ENCODE results near the gene CRB2. TPM values are rescaled to one million over a fixed set of nuclear protein-coding genes. Genes with fewer than 3 reads are reported as not detected.

The CRB2 gene
- total RNA-seq, 2 experiments from 2014 or later, result 0.09 TPM; not detected in 1

GRCh38 chr9:123359106-123359505, 3.1 kb downstream of the CRB2 start:
- H3K36me3 Mint-ChIP-seq (ENCODE audit: low read depth), result no peaks in the 10 kb centered on the region
- CTCF ChIA-PET, result interaction anchor here (1.4 kb wide), 1 partner anchor 10 kb away, joined by 8 read pairs; no protein-coding TSS in a partner anchor
- no peak overlapping the region for H3K4me3 Mint-ChIP-seq
- POLR2A ChIA-PET, result interaction anchor here (1.1 kb wide), 1 partner anchor 19 kb away, joined by 3 read pairs; no protein-coding TSS in a partner anchor
- ATAC-seq (no peak), DNase-seq (no peak)
- intact Hi-C loops (cut with micrococcal nuclease), result no loop called here
- no peak for TF ChIP-seq CTCF (IDR thresholded peaks at IDR 0.05)
- no peaks in the 10 kb centered on the region for H3K9me3 Mint-ChIP-seq
- H3K27ac Mint-ChIP-seq, result no peak overlapping the region
- peaks cover 1% of the 10 kb centered on the region for H3K27me3 Mint-ChIP-seq
- peaks cover 14% of the 10 kb centered on the region for H3K4me1 Mint-ChIP-seq (ENCODE audit: low read depth)

- intact Hi-C loops (cut with micrococcal nuclease), result no loop called here
- Mint-ChIP-seq H3K36me3 (ENCODE audit: low read depth) (no peaks in the 10 kb centered on the region), H3K27ac (no peak overlapping the region), H3K27me3 (peaks cover 2% of the 10 kb centered on the region), H3K4me3 (no peak overlapping the region), H3K9me3 (no peaks in the 10 kb centered on the region), H3K4me1 (ENCODE audit: low read depth) (peaks cover 13% of the 10 kb centered on the region)
- TF ChIP-seq CTCF (IDR thresholded peaks at IDR 0.05), result no peak
- ChIA-PET POLR2A (interaction anchor here (1.1 kb wide), 1 partner anchor 20 kb away, joined by 3 read pairs; no protein-coding TSS in a partner anchor), CTCF (interaction anchor here (1.4 to 1.8 kb wide), 2 partner anchors 10 to 27 kb away, joined by 8 to 9 read pairs; no protein-coding TSS in a partner anchor)
- DNase-seq, result no peak
- no peak for ATAC-seq
Observed at GRCh38 chr9:123359546-123359945, 3.5 kb downstream of the CRB2 start.

DNA sequence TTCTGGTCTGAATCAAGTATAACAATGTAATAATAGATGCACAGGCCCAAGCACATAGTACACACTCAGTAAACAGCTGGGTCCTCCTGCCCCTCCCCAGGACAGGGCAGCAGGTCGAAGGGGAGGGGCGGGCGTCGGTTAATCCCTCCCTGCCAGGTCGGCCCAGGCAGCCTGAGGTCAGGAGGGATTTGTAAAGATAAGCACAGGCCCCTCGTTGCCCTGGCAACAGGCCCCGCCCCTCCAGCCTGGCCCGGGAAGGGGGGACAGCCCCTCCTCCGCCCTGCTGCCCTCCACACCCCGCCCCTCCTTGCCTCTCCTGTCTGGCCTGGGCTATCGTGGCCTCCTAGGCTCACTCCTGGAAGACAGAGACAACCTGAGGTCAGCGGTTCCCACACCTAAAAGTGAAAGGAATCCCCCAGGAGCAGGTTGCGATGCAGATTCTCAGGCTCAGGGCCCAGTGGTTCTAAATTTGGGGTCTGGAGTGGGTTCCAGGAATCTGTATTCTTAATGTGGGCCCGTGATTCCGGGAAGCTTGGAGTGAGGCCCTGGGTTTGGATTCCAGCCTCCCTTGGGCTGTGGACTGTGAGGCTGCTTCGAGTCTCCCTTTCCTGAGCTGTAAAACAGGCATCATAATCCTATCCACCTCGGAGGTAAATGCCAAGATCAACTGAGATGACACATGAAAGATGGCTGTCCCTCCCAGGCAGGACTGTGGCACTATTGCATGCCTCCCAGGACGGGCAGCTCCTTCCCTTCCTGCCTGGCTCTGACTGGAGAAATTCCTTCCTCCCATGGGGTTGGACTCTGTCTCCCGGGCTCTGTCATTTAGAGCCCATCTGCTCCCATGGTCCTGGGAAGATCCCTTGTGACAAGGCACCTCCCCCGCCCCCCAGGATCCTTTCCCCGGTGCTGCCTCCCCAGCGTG, 4.4 kb downstream of the CRB2 start:
- no peak overlapping the region for H3K4me3 Mint-ChIP-seq
- H3K27me3 Mint-ChIP-seq, result peaks cover 6% of the 10 kb centered on the region
- CTCF ChIA-PET, result interaction anchor here (1.8 to 2.1 kb wide), 2 partner anchors 10 to 26 kb away, joined by 8 to 9 read pairs; no protein-coding TSS in a partner anchor
- H3K27ac Mint-ChIP-seq, result no peak overlapping the region
- POLR2A ChIA-PET, result interaction anchor here (1.1 kb wide), 1 partner anchor 21 kb away, joined by 3 read pairs; no protein-coding TSS in a partner anchor
- intact Hi-C loops (cut with micrococcal nuclease), result no loop called here
- no peaks in the 10 kb centered on the region for H3K36me3 Mint-ChIP-seq (ENCODE audit: low read depth)
- H3K9me3 Mint-ChIP-seq, result no peaks in the 10 kb centered on the region
- ATAC-seq, result peak; percentile 82
- DNase-seq, result peak; percentile 80
- peaks cover 13% of the 10 kb centered on the region for H3K4me1 Mint-ChIP-seq (ENCODE audit: low read depth)
- TF ChIP-seq CTCF (IDR thresholded peaks at IDR 0.05), result no peak

GRCh38 chr9:123361086-123361730, 5.2 kb downstream of the CRB2 start:
- H3K27me3 Mint-ChIP-seq, result peaks cover 8% of the 10 kb centered on the region
- H3K9me3 Mint-ChIP-seq, result no peaks in the 10 kb centered on the region
- H3K4me1 Mint-ChIP-seq (ENCODE audit: low read depth), result peaks cover 13% of the 10 kb centered on the region
- no peak for DNase-seq
- intact Hi-C loops (cut with micrococcal nuclease), result no loop called here
- no peak for ATAC-seq
- POLR2A ChIA-PET, result no interaction called here
- CTCF ChIA-PET, result interaction anchor here (1.8 to 2.1 kb wide), 2 partner anchors 11 to 25 kb away, joined by 8 to 9 read pairs; no protein-coding TSS in a partner anchor
- H3K4me3 Mint-ChIP-seq, result no peak overlapping the region
- TF ChIP-seq CTCF (IDR thresholded peaks at IDR 0.05), result no peak
- no peak overlapping the region for H3K27ac Mint-ChIP-seq
- no peaks in the 10 kb centered on the region for H3K36me3 Mint-ChIP-seq (ENCODE audit: low read depth)
